Ascending aorta (tissue), 2 donors: ENCODE data around the gene WNT11. TPM values are rescaled to one million over a fixed set of nuclear protein-coding genes. Genes with fewer than 3 reads are reported as not detected.

Source experiments
- DNase-seq, 2 donors: peaks; one replicate each; pipeline ENCODE4 v3.0.0-alpha.2; 2019; ENCODE audit warnings: low spot score in 2 of 2
- H3K27ac ChIP-seq, 2 donors: fragments of 200-600 bp; sonication (generic); one replicate each; pipeline ENCODE4 v1.5.1; 2016 to 2017; ENCODE audit warnings: mild to moderate bottlenecking in 1 of 2
- H3K27me3 ChIP-seq: fragments of 200-600 bp; sonication (generic); one replicate; pipeline ENCODE4 v1.5.1; 2017
- H3K36me3 ChIP-seq, 2 donors: fragments of 200-600 bp; sonication (generic); one replicate each; pipeline ENCODE4 v1.5.1; 2016
- H3K4me1 ChIP-seq, 2 donors: fragments of 200-600 bp; sonication (generic); one replicate each; pipeline ENCODE4 v1.5.1; 2016 to 2017; ENCODE audit warnings: mild to moderate bottlenecking in 1 of 2
- H3K4me3 ChIP-seq, 2 donors: fragments of 200-600 bp; sonication (generic); one replicate each; pipeline ENCODE4 v1.5.1; 2016 to 2017; ENCODE audit warnings: mild to moderate bottlenecking in 1 of 2
- H3K9me3 ChIP-seq, 2 donors: fragments of 200-600 bp; sonication (generic); one replicate each; pipeline ENCODE4 v1.5.1; 2016
- CTCF ChIP-seq, 3 experiments: fragments of 200-600 bp in 2 of 3; fragments of 450-650 bp in 1 of 3; sonication (generic) in 2 of 3; IDR thresholded peaks; one replicate each; pipeline ENCODE4 v1.5.1; 2016 to 2019; ENCODE audit warnings: antibody characterized with exemption in 3 of 3, mild to moderate bottlenecking in 1 of 3, moderate library complexity in 1 of 3
- intact Hi-C: fragments of 100-400 bp; cut with DNase I; formaldehyde crosslinking; loops from one replicate; pipeline ENCODE4 v1.15.1; 2023
- total RNA-seq: library from RNA; depleted of rRNA; stranded (reverse); fragments of >200 nt; gene quantifications from one replicate; pipeline ENCODE4 v1.1.0, GENCODE V29; 2016

WNT11 gene
- total RNA-seq, 1 donor from 2014 or later = 11.7 TPM

GRCh38 chr11:76197941-76198640 lies 8.2 kb downstream of the WNT11 start:
- TF ChIP-seq CTCF (IDR thresholded peaks at IDR 0.05) = no peak
- Histone ChIP-seq H3K9me3 (no peaks in the 10 kb centered on the region), H3K27me3 (no peaks in the 10 kb centered on the region), H3K27ac (no peak overlapping the region), H3K4me3 (no peak overlapping the region), H3K36me3 (no peaks in the 10 kb centered on the region), H3K4me1 (no peaks in the 10 kb centered on the region)
- intact Hi-C loops = no loop called here
- DNase-seq = no peak

- no peaks in the 10 kb centered on the region for H3K4me1 ChIP-seq
- H3K4me3 ChIP-seq = no peak overlapping the region
- no peaks in the 10 kb centered on the region for H3K36me3 ChIP-seq
- no peaks in the 10 kb centered on the region for H3K9me3 ChIP-seq
- no peak for DNase-seq
- intact Hi-C loops = no loop called here
- no peak overlapping the region for H3K27ac ChIP-seq
- no peak for TF ChIP-seq CTCF (IDR thresholded peaks at IDR 0.05)
- no peaks in the 10 kb centered on the region for H3K27me3 ChIP-seq
Observed at GRCh38 chr11:76197332-76197731, 9.0 kb downstream of the WNT11 start.

GRCh38 chr11:76196849-76197248 lies 9.5 kb downstream of the WNT11 start:
- DNase-seq = no peak
- Histone ChIP-seq H3K4me3 (no peak overlapping the region), H3K27ac (no peak overlapping the region), H3K27me3 (no peaks in the 10 kb centered on the region), H3K9me3 (no peaks in the 10 kb centered on the region), H3K36me3 (no peaks in the 10 kb centered on the region), H3K4me1 (no peaks in the 10 kb centered on the region)
- no peak for TF ChIP-seq CTCF (IDR thresholded peaks at IDR 0.05)
- intact Hi-C loops = no loop called here

- Histone ChIP-seq H3K36me3 (no peaks in the 10 kb centered on the region), H3K27ac (no peak overlapping the region), H3K4me1 (no peaks in the 10 kb centered on the region), H3K9me3 (no peaks in the 10 kb centered on the region), H3K4me3 (no peak overlapping the region), H3K27me3 (no peaks in the 10 kb centered on the region)
- DNase-seq = no peak
- no peak for TF ChIP-seq CTCF (IDR thresholded peaks at IDR 0.05)
- intact Hi-C loops = no loop called here
Observed at GRCh38 chr11:76194872-76195668, 11.2 kb downstream of the WNT11 start.

- H3K27ac ChIP-seq = no peak overlapping the region
- intact Hi-C loops = no loop called here
- DNase-seq = no peak
- TF ChIP-seq CTCF (IDR thresholded peaks at IDR 0.05) = no peak
- no peak overlapping the region for H3K4me3 ChIP-seq
- H3K36me3 ChIP-seq = no peaks in the 10 kb centered on the region
- no peaks in the 10 kb centered on the region for H3K4me1 ChIP-seq
- no peaks in the 10 kb centered on the region for H3K27me3 ChIP-seq
- H3K9me3 ChIP-seq = no peaks in the 10 kb centered on the region
Observed at GRCh38 chr11:76193219-76193618, 13.1 kb downstream of the WNT11 start.
